SK-N-SH (cell line): ENCODE results near the gene KCNQ2. TPM values are rescaled to one million over a fixed set of nuclear protein-coding genes. Genes with fewer than 3 reads are reported as not detected.

Source experiments
- CTCF ChIA-PET: fragments of 300-600, 350-600 bp; formaldehyde crosslinking; extraction: SDS; loops from one replicate; lab custom pipeline; 2021; lab: Yijun Ruan, JAX
- POLR2A ChIA-PET: fragments of 350-600 bp; sonication (Branson Sonifier 250); formaldehyde crosslinking; extraction: SDS; loops from one replicate; lab custom pipeline; 2020; ENCODE audit warnings: antibody characterized with exemption, inconsistent platforms; lab: Yijun Ruan, JAX
- DNase-seq: peaks from one replicate; pipeline ENCODE4 v3.0.0; 2012
- H2AFZ ChIP-seq: fragments of 200-600 bp; sonication (generic); 2 replicates; pipeline ENCODE4 v1.8.1; 2016; ENCODE audit warnings: antibody characterized with exemption, mild to moderate bottlenecking, low read depth
- H3F3A ChIP-seq: fragments of 200-600 bp; sonication (generic); replicated peaks from 2 replicates; pipeline ENCODE3; 2016; ENCODE audit warnings: antibody characterized with exemption, mild to moderate bottlenecking; ENCODE audit not compliant: insufficient read depth
- H3K27ac ChIP-seq, 2 experiments: fragments of 200-500 bp in 1 of 2; fragments of 200-600 bp in 1 of 2; sonication (Bioruptor generic) in 1 of 2; sonication (generic), shearing (Covaris generic) in 1 of 2; 2 replicates each; pipeline versions ENCODE4 v1.5.1 to v1.6.1; 2014 to 2016; ENCODE audit warnings: low read depth in 2 of 2, inconsistent platforms in 1 of 2, low read length in 1 of 2, mild to moderate bottlenecking in 1 of 2, mixed read lengths in 1 of 2
- H3K27me3 ChIP-seq: fragments of 200-600 bp; sonication (generic), shearing (Covaris generic); 2 replicates; pipeline ENCODE4 v1.6.1; 2016; ENCODE audit warnings: mixed run types; ENCODE audit not compliant: insufficient read depth
- H3K36me3 ChIP-seq, 2 experiments: fragments of 200-500 bp in 1 of 2; fragments of 200-600 bp in 1 of 2; sonication (Bioruptor generic) in 1 of 2; sonication (generic) in 1 of 2; replicated peaks in 1 of 2; 2 replicates each; pipeline versions ENCODE3 to v1.5.1; 2014 to 2016; ENCODE audit warnings: low read length in 1 of 2, mild to moderate bottlenecking in 1 of 2; ENCODE audit not compliant: insufficient read depth in 2 of 2, control insufficient read depth in 1 of 2
- H3K4me1 ChIP-seq, 2 experiments: fragments of 200-500 bp in 1 of 2; fragments of 200-600 bp in 1 of 2; sonication (Bioruptor generic) in 1 of 2; sonication (generic), shearing (Covaris generic) in 1 of 2; 2 replicates each; pipeline versions ENCODE4 v1.5.1 to v1.6.1; 2014 to 2016; ENCODE audit warnings: low read depth in 1 of 2, low read length in 1 of 2, mixed run types in 1 of 2; ENCODE audit not compliant: insufficient read depth in 2 of 2, control insufficient read depth in 1 of 2
- H3K4me2 ChIP-seq: fragments of 200-600 bp; sonication (generic), shearing (Covaris generic); 2 replicates; pipeline ENCODE4 v1.6.1; 2017; ENCODE audit warnings: mixed run types
- H3K4me3 ChIP-seq, 2 experiments: fragments of 200-500 bp in 1 of 2; fragments of 200-600 bp in 1 of 2; sonication (Bioruptor generic) in 1 of 2; sonication (generic), shearing (Covaris generic) in 1 of 2; 2 replicates each; pipeline versions ENCODE4 v1.5.1 to v1.8.1; 2014 to 2016; ENCODE audit warnings: low read depth in 2 of 2, inconsistent platforms in 1 of 2, low read length in 1 of 2, mild to moderate bottlenecking in 1 of 2, mixed read lengths in 1 of 2, moderate library complexity in 1 of 2
- H3K79me2 ChIP-seq: fragments of 200-600 bp; sonication (generic); 2 replicates; pipeline ENCODE4 v1.8.1; 2017; ENCODE audit warnings: mild to moderate bottlenecking; ENCODE audit not compliant: insufficient read depth
- H3K9ac ChIP-seq: fragments of 200-600 bp; sonication (generic); 2 replicates; pipeline ENCODE4 v1.6.1; 2017; ENCODE audit warnings: mixed run types
- H3K9me2 ChIP-seq: fragments of 200-600 bp; sonication (generic); 2 replicates; pipeline ENCODE4 v1.6.1; 2017; ENCODE audit warnings: mixed run types
- H3K9me3 ChIP-seq: fragments of 200-600 bp; sonication (generic); 2 replicates; pipeline ENCODE4 v1.6.1; 2017; ENCODE audit warnings: mixed run types, mild to moderate bottlenecking, moderate library complexity
- H4K20me1 ChIP-seq: fragments of 200-600 bp; sonication (generic); 2 replicates; pipeline ENCODE4 v1.6.1; 2017; ENCODE audit warnings: mild to moderate bottlenecking, mixed run types; ENCODE audit not compliant: insufficient read depth
- CHD2 ChIP-seq: fragments of 150-350 bp; IDR thresholded peaks from 2 replicates; pipeline ENCODE4 v1.6.1; 2018; ENCODE audit warnings: low read length; ENCODE audit not compliant: partially characterized antibody
- FOXJ3 ChIP-seq: sonication (generic); formaldehyde crosslinking; IDR thresholded peaks from 2 replicates; pipeline ENCODE4 v1.5.1; 2020; ENCODE audit warnings: mild to moderate bottlenecking, missing genetic modification reagents
- JUND ChIP-seq: IDR thresholded peaks from 2 replicates; pipeline ENCODE4 v1.4.0; 2012
- NFIC ChIP-seq: IDR thresholded peaks from 2 replicates; pipeline ENCODE4 v1.4.0; 2012; ENCODE audit warnings: borderline replicate concordance
- NRF1 ChIP-seq: IDR thresholded peaks from 2 replicates; pipeline ENCODE4 v1.6.1; 2012; ENCODE audit warnings: low read depth, mild to moderate bottlenecking, low read length
- POLR2AphosphoS5 ChIP-seq: IDR thresholded peaks from 2 replicates; pipeline ENCODE4 v1.6.1; 2012; ENCODE audit warnings: low read depth, low read length
- RAD21 ChIP-seq: IDR thresholded peaks from 2 replicates; pipeline ENCODE4 v1.6.1; 2012; ENCODE audit warnings: mild to moderate bottlenecking, low read length
- RCOR1 ChIP-seq: fragments of 150-350 bp; IDR thresholded peaks from 2 replicates; pipeline ENCODE4 v1.6.1; 2017; ENCODE audit warnings: antibody characterized with exemption, low read length
- RFX5 ChIP-seq: IDR thresholded peaks from 2 replicates; pipeline ENCODE4 v1.6.1; 2012; ENCODE audit warnings: mild to moderate bottlenecking, improper control_type of control experiment, low read length
- SIN3A ChIP-seq: IDR thresholded peaks from 2 replicates; pipeline ENCODE4 v1.6.1; 2012; ENCODE audit warnings: low read depth, mild to moderate bottlenecking, low read length, moderate library complexity, borderline replicate concordance
- TAF1 ChIP-seq: IDR thresholded peaks from 2 replicates; pipeline ENCODE4 v1.6.1; 2012; ENCODE audit warnings: low read depth, mild to moderate bottlenecking, low read length, moderate library complexity, borderline replicate concordance
- TCF12 ChIP-seq: IDR thresholded peaks from 2 replicates; pipeline ENCODE4 v1.4.0; 2012
- TEAD4 ChIP-seq: IDR thresholded peaks from 2 replicates; pipeline ENCODE4 v1.4.0; 2012; ENCODE audit warnings: mild to moderate bottlenecking, borderline replicate concordance; ENCODE audit not compliant: insufficient read depth
- YY1 ChIP-seq: IDR thresholded peaks from 2 replicates; pipeline ENCODE4 v1.4.0; 2012; ENCODE audit warnings: low read depth, mild to moderate bottlenecking
- WGBS: methylation state at CpG from one replicate; pipeline ENCODE4 v1.1.6; 2017; ENCODE audit warnings: low lambda C conversion rate; 5-methylcytosine and 5-hydroxymethylcytosine counted together
- polyA plus RNA-seq, 3 experiments: library from polyadenylated mRNA; depleted of rRNA; stranded (reverse); fragments of >200 nt; gene quantifications; 2 replicates each; pipeline ENCODE4 v1.2.3, GENCODE V29; 2012
- TF ChIP-seq, protein P1 (sequence below): fragments of 150-350 bp; IDR thresholded peaks from 2 replicates; pipeline ENCODE4 v1.6.1; 2017; ENCODE audit warnings: antibody characterized with exemption, low read length, low read depth, borderline replicate concordance
- TF ChIP-seq, protein P2 (sequence below): fragments of 200-600 bp; sonication (generic); IDR thresholded peaks from 2 replicates; pipeline ENCODE4 v1.6.1; 2017; ENCODE audit warnings: antibody characterized with exemption, mild to moderate bottlenecking, moderate library complexity
- TF ChIP-seq, protein P3 (sequence below): fragments of 150-350 bp; IDR thresholded peaks from 2 replicates; pipeline ENCODE4 v1.6.1; 2016; ENCODE audit warnings: mild to moderate bottlenecking, low read depth, low read length
- TF ChIP-seq, protein P4 (sequence below): IDR thresholded peaks from 2 replicates; pipeline ENCODE4 v1.6.1; 2012; ENCODE audit warnings: mild to moderate bottlenecking, low read depth, low read length, moderate library complexity

Gene KCNQ2
- polyA plus RNA-seq, 1 of the 3 experiments (the other 2 are of a cell fraction), result 3.9 TPM

DNA sequence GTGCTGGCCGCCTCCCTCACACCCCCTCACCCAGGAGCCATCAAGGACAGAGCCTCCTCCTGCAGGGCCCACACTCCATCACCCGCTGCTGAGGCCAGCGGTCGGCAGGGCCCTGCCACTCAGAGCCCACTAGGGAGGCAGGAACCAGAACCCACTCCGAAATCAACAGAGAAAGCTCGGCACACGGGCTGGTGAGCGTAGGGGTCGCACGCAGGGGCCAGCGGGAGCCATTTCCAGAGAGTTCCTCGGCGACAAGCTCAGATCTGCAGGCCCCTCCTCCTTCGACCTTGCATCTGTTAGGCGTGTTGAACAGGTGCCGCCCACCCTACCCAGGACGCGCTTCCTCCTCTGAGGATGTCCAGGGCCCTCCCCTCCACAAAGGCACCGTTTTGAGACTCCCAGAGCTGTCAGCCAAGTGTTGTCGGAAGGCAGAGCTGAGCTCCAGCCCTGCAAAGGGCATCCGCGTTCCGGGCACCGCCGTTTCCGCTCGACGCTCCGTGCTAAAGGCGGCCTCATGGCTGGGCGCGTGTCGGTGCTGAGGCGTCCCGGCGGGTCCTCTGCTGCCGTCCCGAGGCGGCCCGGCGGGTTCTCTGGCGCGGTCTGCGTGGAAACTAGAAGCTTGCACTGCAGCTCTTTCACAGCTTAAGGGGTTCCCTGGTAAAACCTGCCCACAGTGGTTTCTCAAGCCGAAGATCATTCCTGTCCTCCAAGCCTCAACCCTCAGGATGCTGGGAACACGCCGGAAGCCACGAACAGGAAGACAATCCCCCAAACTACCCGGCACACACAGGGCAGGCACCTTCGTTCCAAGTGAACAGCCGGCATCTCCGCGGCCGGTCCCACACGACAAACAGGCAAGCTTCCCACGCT is 6.8 kb downstream of the KCNQ2 start:
- TF ChIP-seq CHD2, result no peak
- no peak for TF ChIP-seq JUND
- TF ChIP-seq FOXJ3 (CRISPR knock-in tag), result no peak
- TF ChIP-seq RFX5, result no peak
- TF ChIP-seq TCF12, result no peak
- TF ChIP-seq, protein P1, sequence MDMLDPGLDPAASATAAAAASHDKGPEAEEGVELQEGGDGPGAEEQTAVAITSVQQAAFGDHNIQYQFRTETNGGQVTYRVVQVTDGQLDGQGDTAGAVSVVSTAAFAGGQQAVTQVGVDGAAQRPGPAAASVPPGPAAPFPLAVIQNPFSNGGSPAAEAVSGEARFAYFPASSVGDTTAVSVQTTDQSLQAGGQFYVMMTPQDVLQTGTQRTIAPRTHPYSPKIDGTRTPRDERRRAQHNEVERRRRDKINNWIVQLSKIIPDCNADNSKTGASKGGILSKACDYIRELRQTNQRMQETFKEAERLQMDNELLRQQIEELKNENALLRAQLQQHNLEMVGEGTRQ, result no peak
- TF ChIP-seq RCOR1, result no peak
- TF ChIP-seq POLR2AphosphoS5, result no peak
- TF ChIP-seq, protein P2, sequence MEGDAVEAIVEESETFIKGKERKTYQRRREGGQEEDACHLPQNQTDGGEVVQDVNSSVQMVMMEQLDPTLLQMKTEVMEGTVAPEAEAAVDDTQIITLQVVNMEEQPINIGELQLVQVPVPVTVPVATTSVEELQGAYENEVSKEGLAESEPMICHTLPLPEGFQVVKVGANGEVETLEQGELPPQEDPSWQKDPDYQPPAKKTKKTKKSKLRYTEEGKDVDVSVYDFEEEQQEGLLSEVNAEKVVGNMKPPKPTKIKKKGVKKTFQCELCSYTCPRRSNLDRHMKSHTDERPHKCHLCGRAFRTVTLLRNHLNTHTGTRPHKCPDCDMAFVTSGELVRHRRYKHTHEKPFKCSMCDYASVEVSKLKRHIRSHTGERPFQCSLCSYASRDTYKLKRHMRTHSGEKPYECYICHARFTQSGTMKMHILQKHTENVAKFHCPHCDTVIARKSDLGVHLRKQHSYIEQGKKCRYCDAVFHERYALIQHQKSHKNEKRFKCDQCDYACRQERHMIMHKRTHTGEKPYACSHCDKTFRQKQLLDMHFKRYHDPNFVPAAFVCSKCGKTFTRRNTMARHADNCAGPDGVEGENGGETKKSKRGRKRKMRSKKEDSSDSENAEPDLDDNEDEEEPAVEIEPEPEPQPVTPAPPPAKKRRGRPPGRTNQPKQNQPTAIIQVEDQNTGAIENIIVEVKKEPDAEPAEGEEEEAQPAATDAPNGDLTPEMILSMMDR, result no peak
- TF ChIP-seq NRF1, result no peak
- no peak for TF ChIP-seq YY1
- TF ChIP-seq, all 33 proteins: peak for 0
- H3K27me3 ChIP-seq, result peaks cover 28% of the 10 kb centered on the region
- DNase-seq, result no peak
- H3K9ac ChIP-seq, result no peak overlapping the region
- no peak overlapping the region for H2AFZ ChIP-seq
- no peaks in the 10 kb centered on the region for H3K9me2 ChIP-seq
- H3K27ac ChIP-seq, result peak overlapping the region in 1 of 2 experiments; percentile 97; a peak in 2 of 4 replicates
- 71% methylated on average over 37 of the region's 56 CpGs for WGBS
- no peaks in the 10 kb centered on the region for H3K36me3 ChIP-seq
- H3K79me2 ChIP-seq, result no peaks in the 10 kb centered on the region
- peaks cover 0 to 93% of the 10 kb centered on the region in 2 experiments; a peak in 2 of 4 replicates for H3K4me1 ChIP-seq
- no peak overlapping the region for H3K4me3 ChIP-seq
- ChIA-PET POLR2A (interaction anchor here (3.0 kb wide), 1 partner anchor 55 kb away, joined by 14 read pairs; the partner anchor contains the start of gene PPDPF), CTCF (interaction anchor here (0.6 to 3.1 kb wide), 6 partner anchors 8 to 57 kb away, joined by 3 to 17 read pairs (median 4); partner anchors contain the start of gene PPDPF)
- H4K20me1 ChIP-seq, result no peaks in the 10 kb centered on the region
- no peaks in the 10 kb centered on the region for H3F3A ChIP-seq
- H3K9me3 ChIP-seq, result no peaks in the 10 kb centered on the region
- no peak overlapping the region for H3K4me2 ChIP-seq

DNA sequence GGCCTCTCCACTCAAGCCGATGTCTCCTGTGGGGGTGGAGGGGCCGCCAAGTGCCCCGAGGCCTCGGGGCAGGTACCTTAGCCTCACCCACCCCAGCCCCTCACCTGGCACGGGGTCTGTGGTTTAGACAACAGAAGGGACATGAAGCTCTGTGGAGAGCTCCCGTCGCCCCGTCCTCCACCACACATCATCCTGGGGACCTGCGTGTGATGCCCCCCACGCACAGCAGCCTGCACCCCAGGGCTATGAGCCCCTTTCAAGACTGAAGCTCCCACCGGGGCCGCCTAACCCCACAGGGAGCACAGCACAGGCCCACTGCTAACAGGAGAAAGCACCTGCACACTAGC is 8.2 kb downstream of the KCNQ2 start:
- no peak for DNase-seq
- no peak overlapping the region for H3K9ac ChIP-seq
- H3K4me1 ChIP-seq, result peaks cover 0 to 95% of the 10 kb centered on the region in 2 experiments; a peak in 2 of 4 replicates
- H3K27me3 ChIP-seq, result peaks cover 18% of the 10 kb centered on the region
- H3K27ac ChIP-seq, result peak overlapping the region in 1 of 2 experiments; percentile 97; a peak in 2 of 4 replicates
- H4K20me1 ChIP-seq, result no peaks in the 10 kb centered on the region
- POLR2A ChIA-PET, result interaction anchor here (0.7 to 3.0 kb wide), 4 partner anchors 10 to 56 kb away, joined by 3 to 14 read pairs (median 4); partner anchors contain the start of gene PPDPF
- no peak overlapping the region for H3K4me2 ChIP-seq
- H2AFZ ChIP-seq, result no peak overlapping the region
- CTCF ChIA-PET, result interaction anchor here (1.5 to 3.1 kb wide), 3 partner anchors 20 to 32 kb away, joined by 3 to 17 read pairs (median 14); no protein-coding TSS in a partner anchor
- H3K9me3 ChIP-seq, result no peaks in the 10 kb centered on the region
- no peak overlapping the region for H3K4me3 ChIP-seq
- H3K36me3 ChIP-seq, result no peaks in the 10 kb centered on the region
- WGBS, result 40% methylated on average over 4 of the region's 12 CpGs
- no peaks in the 10 kb centered on the region for H3F3A ChIP-seq
- H3K9me2 ChIP-seq, result no peaks in the 10 kb centered on the region
- no peaks in the 10 kb centered on the region for H3K79me2 ChIP-seq
- TF ChIP-seq JUND (no peak), FOXJ3 (CRISPR knock-in tag) (no peak), YY1 (no peak), RAD21 (no peak), TAF1 (no peak), RCOR1 (no peak), TEAD4 (no peak), SIN3A (no peak), NFIC (no peak), NRF1 (no peak)
- TF ChIP-seq, protein P3, sequence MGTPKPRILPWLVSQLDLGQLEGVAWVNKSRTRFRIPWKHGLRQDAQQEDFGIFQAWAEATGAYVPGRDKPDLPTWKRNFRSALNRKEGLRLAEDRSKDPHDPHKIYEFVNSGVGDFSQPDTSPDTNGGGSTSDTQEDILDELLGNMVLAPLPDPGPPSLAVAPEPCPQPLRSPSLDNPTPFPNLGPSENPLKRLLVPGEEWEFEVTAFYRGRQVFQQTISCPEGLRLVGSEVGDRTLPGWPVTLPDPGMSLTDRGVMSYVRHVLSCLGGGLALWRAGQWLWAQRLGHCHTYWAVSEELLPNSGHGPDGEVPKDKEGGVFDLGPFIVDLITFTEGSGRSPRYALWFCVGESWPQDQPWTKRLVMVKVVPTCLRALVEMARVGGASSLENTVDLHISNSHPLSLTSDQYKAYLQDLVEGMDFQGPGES, result no peak
- TF ChIP-seq, protein P4, sequence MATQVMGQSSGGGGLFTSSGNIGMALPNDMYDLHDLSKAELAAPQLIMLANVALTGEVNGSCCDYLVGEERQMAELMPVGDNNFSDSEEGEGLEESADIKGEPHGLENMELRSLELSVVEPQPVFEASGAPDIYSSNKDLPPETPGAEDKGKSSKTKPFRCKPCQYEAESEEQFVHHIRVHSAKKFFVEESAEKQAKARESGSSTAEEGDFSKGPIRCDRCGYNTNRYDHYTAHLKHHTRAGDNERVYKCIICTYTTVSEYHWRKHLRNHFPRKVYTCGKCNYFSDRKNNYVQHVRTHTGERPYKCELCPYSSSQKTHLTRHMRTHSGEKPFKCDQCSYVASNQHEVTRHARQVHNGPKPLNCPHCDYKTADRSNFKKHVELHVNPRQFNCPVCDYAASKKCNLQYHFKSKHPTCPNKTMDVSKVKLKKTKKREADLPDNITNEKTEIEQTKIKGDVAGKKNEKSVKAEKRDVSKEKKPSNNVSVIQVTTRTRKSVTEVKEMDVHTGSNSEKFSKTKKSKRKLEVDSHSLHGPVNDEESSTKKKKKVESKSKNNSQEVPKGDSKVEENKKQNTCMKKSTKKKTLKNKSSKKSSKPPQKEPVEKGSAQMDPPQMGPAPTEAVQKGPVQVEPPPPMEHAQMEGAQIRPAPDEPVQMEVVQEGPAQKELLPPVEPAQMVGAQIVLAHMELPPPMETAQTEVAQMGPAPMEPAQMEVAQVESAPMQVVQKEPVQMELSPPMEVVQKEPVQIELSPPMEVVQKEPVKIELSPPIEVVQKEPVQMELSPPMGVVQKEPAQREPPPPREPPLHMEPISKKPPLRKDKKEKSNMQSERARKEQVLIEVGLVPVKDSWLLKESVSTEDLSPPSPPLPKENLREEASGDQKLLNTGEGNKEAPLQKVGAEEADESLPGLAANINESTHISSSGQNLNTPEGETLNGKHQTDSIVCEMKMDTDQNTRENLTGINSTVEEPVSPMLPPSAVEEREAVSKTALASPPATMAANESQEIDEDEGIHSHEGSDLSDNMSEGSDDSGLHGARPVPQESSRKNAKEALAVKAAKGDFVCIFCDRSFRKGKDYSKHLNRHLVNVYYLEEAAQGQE, result no peak
